Nephron progenitor cell (in vitro differentiated cells): ENCODE data around the gene UPK3B.
"Not testable (repeated sequence)": the region's sequence is repeated elsewhere in the genome, so short reads cannot be mapped to it uniquely, and the experiment has no call there.

Experiments
- DNase-seq: peaks from one replicate; pipeline ENCODE4 v3.0.0; 2021
- H3K27ac Mint-ChIP-seq: 2 replicates; pipeline ENCODE4 v1.8.0; 2021; ENCODE audit warnings: mild to moderate bottlenecking, moderate library complexity, mixed read lengths
- H3K27me3 Mint-ChIP-seq: 2 replicates; pipeline ENCODE4 v1.8.0; 2021; ENCODE audit warnings: mild to moderate bottlenecking, low read depth, mixed read lengths; ENCODE audit not compliant: poor library complexity
- H3K36me3 Mint-ChIP-seq: 2 replicates; pipeline ENCODE4 v1.8.0; 2021; ENCODE audit warnings: low read depth, mixed read lengths
- H3K4me1 Mint-ChIP-seq: 2 replicates; pipeline ENCODE4 v1.8.0; 2021; ENCODE audit warnings: mixed read lengths
- H3K4me3 Mint-ChIP-seq: 2 replicates; pipeline ENCODE4 v1.8.0; 2021; ENCODE audit warnings: mild to moderate bottlenecking, moderate library complexity, mixed read lengths
- H3K9me3 Mint-ChIP-seq: 2 replicates; pipeline ENCODE4 v1.8.0; 2021; ENCODE audit warnings: mild to moderate bottlenecking, moderate library complexity, mixed read lengths
- CTCF ChIP-seq: fragments of 200-600 bp; sonication (generic); IDR thresholded peaks from 2 replicates; pipeline ENCODE4 v1.5.0; 2021; ENCODE audit warnings: antibody characterized with exemption

UPK3B gene

GRCh38 chr7:76502836-76503235 lies 7.5 kb upstream of the UPK3B start:
- DNase-seq, H3K4me3 Mint-ChIP-seq, H3K27me3 Mint-ChIP-seq, H3K4me1 Mint-ChIP-seq, H3K36me3 Mint-ChIP-seq, H3K9me3 Mint-ChIP-seq, H3K27ac Mint-ChIP-seq: not testable (repeated sequence)

GRCh38 chr7:76503244-76503643 lies 7.1 kb upstream of the UPK3B start:
- not testable (repeated sequence) for H3K36me3 Mint-ChIP-seq, H3K27ac Mint-ChIP-seq, H3K4me1 Mint-ChIP-seq, H3K9me3 Mint-ChIP-seq, H3K27me3 Mint-ChIP-seq, H3K4me3 Mint-ChIP-seq, DNase-seq

GRCh38 chr7:76504351-76505167 lies 5.8 kb upstream of the UPK3B start:
- DNase-seq, H3K9me3 Mint-ChIP-seq, H3K27ac Mint-ChIP-seq, H3K4me3 Mint-ChIP-seq, H3K36me3 Mint-ChIP-seq, H3K27me3 Mint-ChIP-seq, H3K4me1 Mint-ChIP-seq: not testable (repeated sequence)

GRCh38 chr7:76505168-76506080 lies 4.9 kb upstream of the UPK3B start:
- H3K27ac Mint-ChIP-seq = no peak overlapping the region
- peaks cover 4% of the 10 kb centered on the region for H3K4me1 Mint-ChIP-seq
- DNase-seq = no peak
- peaks cover 4% of the 10 kb centered on the region for H3K36me3 Mint-ChIP-seq
- H3K27me3 Mint-ChIP-seq = no peaks in the 10 kb centered on the region
- no peaks in the 10 kb centered on the region for H3K9me3 Mint-ChIP-seq
- TF ChIP-seq CTCF = no peak
- no peak overlapping the region for H3K4me3 Mint-ChIP-seq

GRCh38 chr7:76506081-76506440 lies 4.3 kb upstream of the UPK3B start:
- TF ChIP-seq CTCF = no peak
- DNase-seq = no peak
- H3K36me3 Mint-ChIP-seq = peaks cover 4% of the 10 kb centered on the region
- H3K4me3 Mint-ChIP-seq = no peak overlapping the region
- no peaks in the 10 kb centered on the region for H3K27me3 Mint-ChIP-seq
- H3K27ac Mint-ChIP-seq = no peak overlapping the region
- H3K4me1 Mint-ChIP-seq = peaks cover 4% of the 10 kb centered on the region
- H3K9me3 Mint-ChIP-seq = no peaks in the 10 kb centered on the region

- not testable (repeated sequence) for H3K9me3 Mint-ChIP-seq, H3K27me3 Mint-ChIP-seq, H3K4me1 Mint-ChIP-seq, DNase-seq, H3K27ac Mint-ChIP-seq, H3K4me3 Mint-ChIP-seq, H3K36me3 Mint-ChIP-seq
These were observed 3.7 kb upstream of the UPK3B start for GRCh38 chr7:76506643-76507042.

GRCh38 chr7:76507723-76508406 lies 2.5 kb upstream of the UPK3B start:
- no peak for DNase-seq
- H3K4me3 Mint-ChIP-seq = no peak overlapping the region
- no peak for TF ChIP-seq CTCF

GRCh38 chr7:76511200-76511910 lies 1.0 kb downstream of the UPK3B start:
- H3K9me3 Mint-ChIP-seq, H3K4me3 Mint-ChIP-seq, H3K27me3 Mint-ChIP-seq, DNase-seq, H3K4me1 Mint-ChIP-seq, H3K27ac Mint-ChIP-seq, H3K36me3 Mint-ChIP-seq: not testable (repeated sequence)

More at GRCh38 chr7:76507723-76508406, 2.5 kb upstream of the UPK3B start:
- no peak overlapping the region for H3K27ac Mint-ChIP-seq
- no peaks in the 10 kb centered on the region for H3K27me3 Mint-ChIP-seq
- H3K4me1 Mint-ChIP-seq = peaks cover 4% of the 10 kb centered on the region
- peaks cover 4% of the 10 kb centered on the region for H3K36me3 Mint-ChIP-seq
- H3K9me3 Mint-ChIP-seq = no peaks in the 10 kb centered on the region

GRCh38 chr7:76511911-76512885 lies 1.8 kb downstream of the UPK3B start:
- not testable (repeated sequence) for DNase-seq, H3K9me3 Mint-ChIP-seq, H3K36me3 Mint-ChIP-seq, H3K27ac Mint-ChIP-seq, H3K4me3 Mint-ChIP-seq, H3K4me1 Mint-ChIP-seq, H3K27me3 Mint-ChIP-seq
